Gastrocnemius medialis (tissue), 4 donors: Measurements from ENCODE around the gene SLC22A17. TPM values are rescaled to one million over a fixed set of nuclear protein-coding genes. Genes with fewer than 3 reads are reported as not detected.
"Not testable (repeated sequence)": the region's sequence is repeated elsewhere in the genome, so short reads cannot be mapped to it uniquely, and the experiment has no call there.

Experiments
- ATAC-seq, 2 donors: fragments of 150-250 bp; one replicate each; pipeline ENCODE4 v1.9.1; 2016
- DNase-seq, 2 donors: peaks; one replicate each; pipeline ENCODE4 v3.0.0-alpha.2; 2019
- H3K27ac ChIP-seq, 4 donors: fragments of 200-600 bp; sonication (generic); 1 replicate in 1 of 4; 2 replicates in 3 of 4; pipeline ENCODE4 v1.5.1; 2016 to 2018; ENCODE audit warnings: mild to moderate bottlenecking in 2 of 4, moderate library complexity in 1 of 4
- H3K27me3 ChIP-seq, 3 donors: fragments of 200-600 bp; sonication (generic) in 2 of 3; 1 replicate in 1 of 3; 2 replicates in 2 of 3; pipeline versions ENCODE4 v1.5.1 to v1.6.0; 2016 to 2019; ENCODE audit warnings: mild to moderate bottlenecking in 1 of 3, moderate library complexity in 1 of 3
- H3K36me3 ChIP-seq, 2 donors: fragments of 200-600 bp; sonication (generic) in 1 of 2; one replicate each; pipeline ENCODE4 v1.5.1; 2017 to 2018
- H3K4me1 ChIP-seq, 2 donors: fragments of 200-600 bp; sonication (generic) in 1 of 2; one replicate each; pipeline ENCODE4 v1.5.1; 2016 to 2017; ENCODE audit warnings: mild to moderate bottlenecking in 2 of 2
- H3K4me3 ChIP-seq, 4 donors: fragments of 200-600 bp; sonication (generic) in 3 of 4; 1 replicate in 1 of 4; 2 replicates in 3 of 4; pipeline ENCODE4 v1.5.1; 2016 to 2019; ENCODE audit warnings: mild to moderate bottlenecking in 2 of 4
- H3K9me3 ChIP-seq, 3 donors: fragments of 200-600 bp; sonication (generic) in 2 of 3; 1 replicate in 1 of 3; 2 replicates in 2 of 3; pipeline ENCODE4 v1.5.1; 2016 to 2019
- POLR2A ChIP-seq, 2 donors: fragments of 450-650 bp; IDR thresholded peaks; one replicate each; pipeline ENCODE4 v1.6.1; 2017; ENCODE audit warnings: antibody characterized with exemption in 2 of 2, mild to moderate bottlenecking in 2 of 2, moderate library complexity in 2 of 2
- in situ Hi-C, 4 donors: fragments of 200-750 bp; cut with MboI; loops; one replicate each; pipeline versions ENCODE4 v1.15.0 to v1.8.0; 2017; ENCODE audit warnings: low sequenced_read_pairs in 4 of 4
- intact Hi-C: fragments of 100-400 bp; cut with DNase I; formaldehyde crosslinking; loops from one replicate; pipeline ENCODE4 v1.15.1; 2023; ENCODE audit warnings: low total_unique reads
- total RNA-seq, 4 donors: library from RNA; depleted of rRNA; stranded (reverse); fragments of >200 nt; gene quantifications; one replicate each; pipeline versions ENCODE4 v1.1.0 to v1.2.3, GENCODE V29; 2016
- TF ChIP-seq, protein P1 (sequence below), 5 experiments: fragments of 450-650 bp in 3 of 5; fragments of 200-600 bp in 2 of 5; sonication (generic) in 2 of 5; IDR thresholded peaks in 4 of 5; conservative IDR thresholded peaks in 1 of 5; 1 replicate in 4 of 5; 2 replicates in 1 of 5; pipeline ENCODE4 v1.5.1; 2016 to 2019; ENCODE audit warnings: antibody characterized with exemption in 5 of 5, mild to moderate bottlenecking in 3 of 5, moderate library complexity in 3 of 5

Gene SLC22A17
- total RNA-seq, 4 donors from 2014 or later = 0.68 to 2.7 (median 1.4) TPM

DNA sequence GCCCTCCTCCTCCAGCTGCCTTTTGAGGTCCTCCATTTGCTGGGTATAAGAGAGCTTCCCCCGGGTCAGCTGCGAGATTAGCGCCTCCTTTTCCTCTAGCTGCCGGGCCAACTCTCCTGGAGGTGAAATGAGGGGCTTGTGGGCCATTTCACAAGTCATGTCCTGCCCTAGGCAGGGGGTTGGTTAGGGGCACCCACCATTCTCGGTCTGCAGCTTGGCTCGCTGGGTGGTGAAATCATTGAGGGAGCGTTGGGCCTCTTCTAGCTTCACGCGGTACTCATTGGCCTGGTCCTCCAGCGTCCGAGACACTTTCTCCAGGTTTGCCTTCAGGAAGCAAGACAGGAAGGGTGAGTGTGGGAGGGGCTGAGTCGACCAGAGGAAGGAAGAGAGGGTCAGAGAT is 36.7 kb upstream of the SLC22A17 start:
- Histone ChIP-seq H3K27ac (peak overlapping the region in 2 of 4 donors; percentile 22 to 39), H3K27me3 (no peaks in the 10 kb centered on the region), H3K4me3 (no peak overlapping the region), H3K36me3 (peaks cover 0 to 24% of the 10 kb centered on the region in 2 donors), H3K4me1 (no peaks in the 10 kb centered on the region), H3K9me3 (no peaks in the 10 kb centered on the region)
- TF ChIP-seq POLR2A (IDR thresholded peaks at IDR 0.05) = no peak
- TF ChIP-seq, protein P1, sequence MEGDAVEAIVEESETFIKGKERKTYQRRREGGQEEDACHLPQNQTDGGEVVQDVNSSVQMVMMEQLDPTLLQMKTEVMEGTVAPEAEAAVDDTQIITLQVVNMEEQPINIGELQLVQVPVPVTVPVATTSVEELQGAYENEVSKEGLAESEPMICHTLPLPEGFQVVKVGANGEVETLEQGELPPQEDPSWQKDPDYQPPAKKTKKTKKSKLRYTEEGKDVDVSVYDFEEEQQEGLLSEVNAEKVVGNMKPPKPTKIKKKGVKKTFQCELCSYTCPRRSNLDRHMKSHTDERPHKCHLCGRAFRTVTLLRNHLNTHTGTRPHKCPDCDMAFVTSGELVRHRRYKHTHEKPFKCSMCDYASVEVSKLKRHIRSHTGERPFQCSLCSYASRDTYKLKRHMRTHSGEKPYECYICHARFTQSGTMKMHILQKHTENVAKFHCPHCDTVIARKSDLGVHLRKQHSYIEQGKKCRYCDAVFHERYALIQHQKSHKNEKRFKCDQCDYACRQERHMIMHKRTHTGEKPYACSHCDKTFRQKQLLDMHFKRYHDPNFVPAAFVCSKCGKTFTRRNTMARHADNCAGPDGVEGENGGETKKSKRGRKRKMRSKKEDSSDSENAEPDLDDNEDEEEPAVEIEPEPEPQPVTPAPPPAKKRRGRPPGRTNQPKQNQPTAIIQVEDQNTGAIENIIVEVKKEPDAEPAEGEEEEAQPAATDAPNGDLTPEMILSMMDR (IDR thresholded peaks at IDR 0.05 in 4 of 5, conservative IDR thresholded peaks at IDR 0.05 in 1 of 5) = no peak
- in situ Hi-C loops (loop anchor here in 2 of 4 donors (10.0 kb wide), 2 partner anchors 55 to 125 kb away; no protein-coding TSS in a partner anchor), intact Hi-C loops (no loop called here)
- no peak for DNase-seq
- ATAC-seq = no peak

DNA sequence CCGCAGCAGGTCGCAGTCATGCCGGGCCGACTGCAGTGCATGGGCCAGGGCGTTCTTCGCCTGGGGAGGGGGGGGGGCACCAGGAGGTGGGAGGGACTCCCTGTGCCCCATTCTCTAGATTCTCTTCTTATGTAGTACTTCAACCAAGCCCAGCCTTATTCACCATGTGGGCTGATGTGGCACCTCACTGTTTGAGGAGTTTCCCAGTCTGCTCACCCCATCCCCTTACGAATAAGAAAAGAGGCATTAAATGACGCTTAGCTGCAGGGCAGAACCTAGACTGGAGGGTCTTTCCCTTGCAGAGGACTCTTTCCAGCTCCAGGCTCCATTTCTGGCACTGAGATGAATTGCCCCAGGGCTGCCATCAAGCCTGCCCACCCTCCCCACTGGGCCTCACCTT is 36.3 kb upstream of the SLC22A17 start:
- no peaks in the 10 kb centered on the region for H3K9me3 ChIP-seq
- no peaks in the 10 kb centered on the region for H3K27me3 ChIP-seq
- DNase-seq (no peak), ATAC-seq (no peak)
- H3K4me3 ChIP-seq = no peak overlapping the region
- H3K36me3 ChIP-seq = peaks cover 0 to 28% of the 10 kb centered on the region in 2 donors
- H3K27ac ChIP-seq = peak overlapping the region in 2 of 4 donors; percentile 22 to 39
- intact Hi-C loops (no loop called here), in situ Hi-C loops (loop anchor here in 2 of 4 donors (10.0 kb wide), 2 partner anchors 54 to 124 kb away; no protein-coding TSS in a partner anchor)
- TF ChIP-seq, protein P1 (IDR thresholded peaks at IDR 0.05 in 4 of 5, conservative IDR thresholded peaks at IDR 0.05 in 1 of 5) = no peak
- TF ChIP-seq POLR2A (IDR thresholded peaks at IDR 0.05) = no peak
- no peaks in the 10 kb centered on the region for H3K4me1 ChIP-seq

DNA sequence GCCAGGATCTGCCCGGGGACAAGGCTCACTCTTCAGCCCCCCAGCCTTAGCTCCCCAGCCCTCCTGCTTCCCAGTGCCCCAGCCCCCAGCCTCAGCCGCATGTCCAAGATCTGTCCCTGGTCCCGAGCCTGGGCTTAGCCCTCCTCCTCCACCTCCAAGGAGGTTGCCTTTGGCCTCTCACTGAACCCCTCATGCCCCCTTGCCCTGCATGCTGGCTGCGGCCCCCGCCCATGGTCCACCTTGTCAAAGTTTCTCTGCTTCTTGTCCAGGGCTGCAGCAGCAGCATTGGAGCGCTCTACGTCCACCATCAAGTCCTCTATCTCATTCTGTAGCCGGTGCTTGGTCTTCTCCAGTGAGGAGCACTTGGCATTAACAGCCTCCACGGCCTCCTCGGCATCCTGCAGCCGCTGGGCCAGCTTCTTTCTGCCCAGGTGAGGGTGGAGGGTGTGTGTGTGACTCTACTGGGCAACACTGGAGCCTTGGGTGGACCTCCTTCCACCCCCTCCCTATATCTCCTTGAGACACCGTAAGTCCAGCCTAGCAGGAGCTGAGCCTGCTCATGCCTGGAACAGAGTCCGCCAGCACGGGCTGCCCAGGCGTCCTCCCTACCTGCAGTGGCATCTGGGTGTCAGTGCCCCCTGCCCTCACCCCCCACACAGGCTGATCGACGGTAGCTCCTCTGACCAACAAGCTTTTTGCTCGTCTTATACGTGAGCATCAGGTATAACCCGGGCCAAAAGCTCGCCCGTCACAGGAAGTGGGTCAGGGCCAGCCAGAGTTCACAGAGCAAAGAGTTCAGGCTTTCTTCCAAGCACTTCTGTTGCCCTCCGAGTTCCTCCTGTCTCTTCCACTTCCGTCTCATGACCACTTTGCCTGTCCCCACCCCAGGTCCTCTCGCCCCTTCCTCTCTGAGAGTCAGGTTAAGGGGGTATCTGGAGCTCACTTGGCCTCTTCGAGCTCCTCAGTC is 35.5 kb upstream of the SLC22A17 start:
- intact Hi-C loops = no loop called here

DNA sequence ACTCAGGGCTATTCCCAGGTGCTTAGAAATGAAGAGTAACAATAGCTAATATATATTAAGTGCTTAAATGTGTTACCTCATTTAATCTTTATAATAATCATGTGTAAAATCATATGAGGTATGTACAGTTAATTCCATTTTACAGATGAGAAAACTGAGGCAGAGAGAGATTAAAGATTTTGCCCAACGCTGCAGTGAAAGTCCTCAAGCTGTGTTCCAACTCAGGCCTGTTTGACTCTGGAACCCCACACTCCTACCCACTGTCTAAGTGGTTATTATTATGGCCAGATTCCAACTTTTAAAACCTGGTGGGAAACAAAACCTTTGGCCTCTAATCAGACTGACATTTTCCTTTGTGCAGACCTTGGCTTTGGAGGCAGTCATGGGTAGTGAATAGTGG is 34.3 kb upstream of the SLC22A17 start:
- TF ChIP-seq, protein P1 (IDR thresholded peaks at IDR 0.05 in 4 of 5, conservative IDR thresholded peaks at IDR 0.05 in 1 of 5) = no peak
- no peak for TF ChIP-seq POLR2A (IDR thresholded peaks at IDR 0.05)
- intact Hi-C loops (no loop called here), in situ Hi-C loops (loop anchor here in 2 of 4 donors (10.0 kb wide), 2 partner anchors 52 to 122 kb away; no protein-coding TSS in a partner anchor)
- peaks cover 0 to 17% of the 10 kb centered on the region in 2 donors for H3K36me3 ChIP-seq
- H3K4me1 ChIP-seq = no peaks in the 10 kb centered on the region
- peak overlapping the region in 1 of 4 donors; percentile 9 for H3K27ac ChIP-seq
- no peak overlapping the region for H3K4me3 ChIP-seq
- DNase-seq (no peak), ATAC-seq (no peak)
- no peaks in the 10 kb centered on the region for H3K9me3 ChIP-seq
- H3K27me3 ChIP-seq = no peaks in the 10 kb centered on the region

More for the DNA sequence above, 35.5 kb upstream of the SLC22A17 start:
- DNase-seq (no peak), ATAC-seq (no peak)
- Histone ChIP-seq H3K36me3 (peaks cover 0 to 28% of the 10 kb centered on the region in 2 donors), H3K9me3 (no peaks in the 10 kb centered on the region), H3K4me3 (no peak overlapping the region), H3K4me1 (no peaks in the 10 kb centered on the region), H3K27me3 (no peaks in the 10 kb centered on the region), H3K27ac (peak overlapping the region in 1 of 4 donors; percentile 9)
- in situ Hi-C loops = loop anchor here in 2 of 4 donors (10.0 kb wide), 2 partner anchors 53 to 123 kb away; no protein-coding TSS in a partner anchor
- TF ChIP-seq, protein P1 (IDR thresholded peaks at IDR 0.05 in 4 of 5, conservative IDR thresholded peaks at IDR 0.05 in 1 of 5) = no peak
- no peak for TF ChIP-seq POLR2A (IDR thresholded peaks at IDR 0.05)

DNA sequence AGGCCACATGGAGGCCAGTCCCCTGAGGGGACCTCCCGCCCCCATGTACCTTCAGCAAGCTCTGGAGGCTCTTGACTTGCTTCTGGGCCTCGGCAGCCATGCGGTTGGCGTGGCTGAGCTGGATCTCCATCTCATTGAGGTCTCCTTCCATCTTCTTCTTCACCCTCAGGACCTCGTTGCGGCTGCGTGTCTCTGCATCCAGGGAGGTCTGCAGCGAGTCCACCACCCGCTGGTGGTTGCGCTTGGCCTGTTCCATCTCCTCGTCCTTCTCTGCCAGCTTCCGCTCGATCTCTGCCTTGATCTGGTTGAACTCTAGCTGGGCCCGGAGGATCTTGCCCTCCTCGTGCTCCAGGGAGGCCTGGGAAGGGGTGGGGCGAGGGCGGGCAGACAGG is 33.6 kb upstream of the SLC22A17 start:
- H3K9me3 ChIP-seq, H3K27ac ChIP-seq, ATAC-seq, H3K27me3 ChIP-seq, DNase-seq, H3K4me1 ChIP-seq, intact Hi-C loops, H3K4me3 ChIP-seq: not testable (repeated sequence)
- in situ Hi-C loops = loop anchor here in 2 of 4 donors (10.0 kb wide), 2 partner anchors 51 to 121 kb away; no protein-coding TSS in a partner anchor
- peaks cover 0 to 18% of the 10 kb centered on the region in 2 donors for H3K36me3 ChIP-seq
